B cell (primary cell): ENCODE data around the gene FAM118A.

Experiments
- CTCF ChIP-seq: fragments of 200-600 bp; IDR thresholded peaks from one replicate; pipeline ENCODE4 v1.8.0; 2022; ENCODE audit warnings: antibody characterized with exemption, mild to moderate bottlenecking
- EZH2 ChIP-seq: IDR thresholded peaks from 2 replicates; pipeline ENCODE4 v1.6.1; 2012; ENCODE audit warnings: borderline replicate concordance, low read depth, mild to moderate bottlenecking, moderate library complexity, low read length; ENCODE audit not compliant: insufficient read depth, poor library complexity, severe bottlenecking

GRCh38 chr22:45328822-45329529 lies 19.2 kb downstream of the FAM118A start:
- no peak for TF ChIP-seq CTCF
- TF ChIP-seq EZH2: no peak
